ENCODE measurements around the gene SORCS1.

SORCS1 gene

DNA sequence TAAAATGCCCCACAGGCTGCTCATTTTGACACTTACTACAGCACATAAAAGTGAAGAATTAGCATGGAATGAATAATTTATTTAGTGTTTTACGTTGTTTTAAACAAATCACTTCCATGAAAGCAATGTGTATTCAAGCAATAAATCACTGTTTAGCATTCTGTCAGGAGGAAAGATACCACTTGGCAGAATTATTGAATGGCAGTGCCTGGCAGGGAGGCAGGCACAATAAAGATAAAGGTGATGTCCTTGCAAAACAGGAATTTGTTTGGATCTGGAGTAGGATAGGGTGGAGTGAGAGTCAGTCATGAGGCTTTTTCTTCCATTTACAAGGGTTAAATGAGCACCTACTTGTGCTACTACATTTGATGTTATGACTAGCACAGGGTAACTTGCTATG, 190.8 kb downstream of the SORCS1 start:
- DNase-seq (ENCODE audit: low read depth, low spot score) = no peak
- in situ Hi-C loops (cut with HindIII; ENCODE audit: low sequenced_read_pairs) = no loop called here
- no peak for TF ChIP-seq CTCF (IDR thresholded peaks at IDR 0.05; ENCODE audit: low read depth, low read length)
- H3K4me3 ChIP-seq (ENCODE audit: low read depth, low read length) = no peak overlapping the region

- no peak for TF ChIP-seq CTCF (IDR thresholded peaks at IDR 0.05; ENCODE audit: low read depth, low read length)
- no peak overlapping the region for H3K4me3 ChIP-seq (ENCODE audit: low read depth, low read length)
- in situ Hi-C loops (cut with HindIII; ENCODE audit: low sequenced_read_pairs) = no loop called here
- DNase-seq (ENCODE audit: low read depth, low spot score) = no peak
Measured at GRCh38 chr10:106973288-106973687, 191.2 kb downstream of the SORCS1 start.

DNA sequence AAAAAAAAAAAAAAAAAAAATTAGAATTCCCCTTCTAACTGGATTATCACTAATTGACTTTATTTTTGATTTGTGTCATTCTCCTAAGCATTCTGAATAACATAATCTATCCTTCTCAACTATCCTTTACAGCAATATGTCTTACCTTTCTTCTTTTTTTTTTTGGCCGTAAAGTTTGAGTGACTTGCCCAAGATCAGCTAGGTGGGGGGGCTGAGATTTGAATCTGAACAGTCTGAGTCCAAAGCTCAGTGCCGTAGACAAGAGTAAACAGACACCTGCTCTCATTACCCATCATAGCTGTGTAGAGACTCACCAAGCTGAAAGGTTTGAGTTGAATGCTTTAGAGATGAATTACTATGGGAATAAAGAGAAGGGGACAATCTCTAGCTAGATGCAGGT, 192.1 kb downstream of the SORCS1 start:
- no peak overlapping the region for H3K4me3 ChIP-seq (ENCODE audit: low read depth, low read length)
- no peak for DNase-seq (ENCODE audit: low read depth, low spot score)
- in situ Hi-C loops (cut with HindIII; ENCODE audit: low sequenced_read_pairs) = no loop called here
- TF ChIP-seq CTCF (IDR thresholded peaks at IDR 0.05; ENCODE audit: low read depth, low read length) = no peak

- DNase-seq (ENCODE audit: low read depth, low spot score) = no peak
- no peak for TF ChIP-seq CTCF (IDR thresholded peaks at IDR 0.05; ENCODE audit: low read depth, low read length)
- in situ Hi-C loops (cut with HindIII; ENCODE audit: low sequenced_read_pairs) = no loop called here
- H3K4me3 ChIP-seq (ENCODE audit: low read depth, low read length) = no peak overlapping the region
Measured at GRCh38 chr10:106971411-106971831, 193.1 kb downstream of the SORCS1 start.

GRCh38 chr10:106967452-106967851, 197.1 kb downstream of the SORCS1 start:
- in situ Hi-C loops (cut with HindIII; ENCODE audit: low sequenced_read_pairs) = no loop called here
- TF ChIP-seq CTCF (IDR thresholded peaks at IDR 0.05; ENCODE audit: low read depth, low read length) = no peak
- no peak overlapping the region for H3K4me3 ChIP-seq (ENCODE audit: low read depth, low read length)
- no peak for DNase-seq (ENCODE audit: low read depth, low spot score)

GRCh38 chr10:106960812-106961211, 203.7 kb downstream of the SORCS1 start:
- in situ Hi-C loops (cut with HindIII; ENCODE audit: low sequenced_read_pairs) = no loop called here
- no peak for TF ChIP-seq CTCF (IDR thresholded peaks at IDR 0.05; ENCODE audit: low read depth, low read length)
- H3K4me3 ChIP-seq (ENCODE audit: low read depth, low read length) = no peak overlapping the region
- DNase-seq (ENCODE audit: low read depth, low spot score) = no peak

GRCh38 chr10:106959521-106959920, 205.0 kb downstream of the SORCS1 start:
- no peak for DNase-seq (ENCODE audit: low read depth, low spot score)
- in situ Hi-C loops (cut with HindIII; ENCODE audit: low sequenced_read_pairs) = no loop called here
- H3K4me3 ChIP-seq (ENCODE audit: low read depth, low read length) = no peak overlapping the region
- TF ChIP-seq CTCF (IDR thresholded peaks at IDR 0.05; ENCODE audit: low read depth, low read length) = no peak

Data from astrocyte of the spinal cord (primary cell).